Measurements from ENCODE around the gene TFF2.

GRCh38 chr21:42338729-42339715 lies 11.8 kb downstream of the TFF2 start:
- TF ChIP-seq, protein P1, sequence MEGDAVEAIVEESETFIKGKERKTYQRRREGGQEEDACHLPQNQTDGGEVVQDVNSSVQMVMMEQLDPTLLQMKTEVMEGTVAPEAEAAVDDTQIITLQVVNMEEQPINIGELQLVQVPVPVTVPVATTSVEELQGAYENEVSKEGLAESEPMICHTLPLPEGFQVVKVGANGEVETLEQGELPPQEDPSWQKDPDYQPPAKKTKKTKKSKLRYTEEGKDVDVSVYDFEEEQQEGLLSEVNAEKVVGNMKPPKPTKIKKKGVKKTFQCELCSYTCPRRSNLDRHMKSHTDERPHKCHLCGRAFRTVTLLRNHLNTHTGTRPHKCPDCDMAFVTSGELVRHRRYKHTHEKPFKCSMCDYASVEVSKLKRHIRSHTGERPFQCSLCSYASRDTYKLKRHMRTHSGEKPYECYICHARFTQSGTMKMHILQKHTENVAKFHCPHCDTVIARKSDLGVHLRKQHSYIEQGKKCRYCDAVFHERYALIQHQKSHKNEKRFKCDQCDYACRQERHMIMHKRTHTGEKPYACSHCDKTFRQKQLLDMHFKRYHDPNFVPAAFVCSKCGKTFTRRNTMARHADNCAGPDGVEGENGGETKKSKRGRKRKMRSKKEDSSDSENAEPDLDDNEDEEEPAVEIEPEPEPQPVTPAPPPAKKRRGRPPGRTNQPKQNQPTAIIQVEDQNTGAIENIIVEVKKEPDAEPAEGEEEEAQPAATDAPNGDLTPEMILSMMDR (IDR thresholded peaks at IDR 0.05; ENCODE audit: low read length) = no peak
- TF ChIP-seq EZH2 (IDR thresholded peaks at IDR 0.05; ENCODE audit: borderline replicate concordance, low read length) = no peak

Measured in OCI-LY1 (cell line).